HepG2 (cell line): ENCODE data around the gene NKAIN2. TPM values are rescaled to one million over a fixed set of nuclear protein-coding genes. Genes with fewer than 3 reads are reported as not detected.

Experiments
- ATAC-seq: fragments of 200-7000 bp; cut with Tn5 transposase; 3 replicates; pipeline ENCODE4 v1.9.1; 2020; ENCODE audit warnings: mild to moderate bottlenecking, moderate library complexity
- BruUV-seq: library from RNA; stranded (reverse); fragments of 400-500 nt; replicated peaks from 2 replicates; lab custom pipeline; 2021; lab: Mats Ljungman, UMichigan
- CTCF ChIA-PET: fragments of 300-600 bp; formaldehyde crosslinking; extraction: SDS; loops from one replicate; lab custom pipeline; 2021; ENCODE audit warnings: low total read pairs, inconsistent platforms, low intra/inter-chr PET ratio; lab: Yijun Ruan, JAX
- POLR2A ChIA-PET: fragments of 350-600 bp; sonication (Branson Sonifier 250); formaldehyde crosslinking; loops from one replicate; lab custom pipeline; 2020; ENCODE audit warnings: antibody characterized with exemption, inconsistent platforms; lab: Yijun Ruan, JAX
- DNase-seq: peaks from one replicate; pipeline ENCODE4 v3.0.0-alpha.2; 2015; ENCODE audit warnings: low spot score
- FAIRE-seq: peaks from 3 replicates; lab custom pipeline; 2011; peaks lifted over from hg19 to GRCh38; lab: Jason Lieb, UNC
- H2AFZ ChIP-seq: one replicate; pipeline ENCODE4 v1.6.1; 2011; ENCODE audit warnings: low read length, inconsistent platforms
- H3K27ac ChIP-seq: fragments of 300-600 bp; 3 replicates; pipeline ENCODE4 v1.8.0; 2011; ENCODE audit warnings: mixed run types, mild to moderate bottlenecking, mixed read lengths, low read length, inconsistent platforms; ENCODE audit not compliant: insufficient read depth; ENCODE audit errors: extremely low read length
- H3K27me3 ChIP-seq, 2 experiments: fragments of 200-600 bp in 1 of 2; 2 replicates in 1 of 2; 3 replicates in 1 of 2; pipeline versions ENCODE4 v1.6.0 to v1.8.0; 2011; ENCODE audit warnings: low read length in 2 of 2, mild to moderate bottlenecking in 2 of 2, moderate library complexity in 2 of 2, inconsistent platforms in 1 of 2; ENCODE audit not compliant: insufficient read depth in 2 of 2, control insufficient read depth in 1 of 2
- H3K36me3 ChIP-seq, 2 experiments: fragments of 200-600 bp in 1 of 2; replicated peaks in 1 of 2; 2 replicates in 1 of 2; 3 replicates in 1 of 2; pipeline versions ENCODE4 v1.5.1 to v1.8.0; 2011; ENCODE audit warnings: low read length in 2 of 2, inconsistent platforms in 1 of 2; ENCODE audit not compliant: insufficient read depth in 2 of 2, control insufficient read depth in 1 of 2
- H3K4me1 ChIP-seq: 2 replicates; pipeline ENCODE4 v1.5.1; 2012; ENCODE audit warnings: low read length, inconsistent platforms; ENCODE audit not compliant: insufficient read depth
- H3K4me2 ChIP-seq: 2 replicates; pipeline ENCODE4 v1.6.0; 2011; ENCODE audit warnings: low read depth, low read length, inconsistent platforms
- H3K4me3 ChIP-seq, 3 experiments: fragments of 200-600 bp in 1 of 3; sonication (generic), shearing (Covaris generic) in 1 of 3; replicated peaks in 1 of 3; 2 replicates each; pipeline ENCODE4 v1.5.1; 2011 to 2016; ENCODE audit warnings: low read length in 3 of 3, inconsistent platforms in 2 of 3, low read depth in 2 of 3, mild to moderate bottlenecking in 2 of 3, control low read depth in 1 of 3, mixed read lengths in 1 of 3; ENCODE audit not compliant: insufficient read depth in 1 of 3
- H3K79me2 ChIP-seq: one replicate; pipeline ENCODE4 v1.6.1; 2011; ENCODE audit warnings: low read length, inconsistent platforms; ENCODE audit not compliant: insufficient read depth
- H3K9ac ChIP-seq: 2 replicates; pipeline ENCODE4 v1.6.0; 2011; ENCODE audit warnings: mild to moderate bottlenecking, low read depth, low read length, inconsistent platforms; ENCODE audit not compliant: insufficient read depth
- H3K9me3 ChIP-seq: 2 replicates; pipeline ENCODE4 v1.5.1; 2012; ENCODE audit warnings: mild to moderate bottlenecking, low read length
- H4K20me1 ChIP-seq: 2 replicates; pipeline ENCODE4 v1.6.0; 2011; ENCODE audit warnings: inconsistent platforms, mild to moderate bottlenecking, low read length, moderate library complexity; ENCODE audit not compliant: insufficient read depth
- NFATC3 ChIP-seq: sonication (generic); formaldehyde crosslinking; IDR thresholded peaks from 2 replicates; pipeline ENCODE4 v1.5.1; 2020; ENCODE audit warnings: mild to moderate bottlenecking, missing genetic modification reagents
- REST ChIP-seq, 2 experiments: IDR thresholded peaks; 2 replicates each; pipeline ENCODE4 v1.6.1; 2011 to 2012; ENCODE audit warnings: low read length in 2 of 2, borderline replicate concordance in 1 of 2, low read depth in 1 of 2, mild to moderate bottlenecking in 1 of 2, moderate library complexity in 1 of 2
- SIN3B ChIP-seq: fragments of 150-350 bp; IDR thresholded peaks from 2 replicates; pipeline ENCODE4 v1.6.1; 2014; ENCODE audit warnings: low read length
- SRF ChIP-seq: IDR thresholded peaks from 2 replicates; pipeline ENCODE4 v1.6.1; 2011; ENCODE audit warnings: mild to moderate bottlenecking, low read depth, low read length, moderate library complexity
- TBL1XR1 ChIP-seq: fragments of 150-350 bp; IDR thresholded peaks from 2 replicates; pipeline ENCODE4 v1.6.1; 2014; ENCODE audit warnings: borderline replicate concordance, low read length; ENCODE audit not compliant: partially characterized antibody
- ZNF550 ChIP-seq: sonication (generic); formaldehyde crosslinking; IDR thresholded peaks from 2 replicates; pipeline ENCODE4 v1.4.0; 2020; ENCODE audit warnings: mild to moderate bottlenecking, missing genetic modification reagents, borderline replicate concordance
- ZNF879 ChIP-seq: sonication (generic); formaldehyde crosslinking; IDR thresholded peaks from 2 replicates; pipeline ENCODE4 v1.8.1; 2023; ENCODE audit warnings: missing genetic modification reagents
- WGBS: methylation state at CpG from one replicate; pipeline ENCODE4 v1.1.6; 2017; ENCODE audit warnings: low lambda C conversion rate; 5-methylcytosine and 5-hydroxymethylcytosine counted together
- in situ Hi-C: cut with HindIII; loops from 2 replicates; pipeline ENCODE4 v1.10.0; 2017; ENCODE audit warnings: low pct_unique_long_range_greater_than_20kb; ENCODE audit not compliant: extremely low pct_ligation_motif_present
- intact Hi-C: fragments of 100-400 bp; cut with micrococcal nuclease; formaldehyde crosslinking; loops from one replicate; pipeline ENCODE4 v1.10.0; 2022; ENCODE audit not compliant: unreplicated experiment
- polyA plus RNA-seq, 8 experiments: library from polyadenylated mRNA; depleted of rRNA in 3 of 8; stranded (reverse) in 7 of 8; unstranded in 1 of 8; fragments of >200 nt; fragmentation: Illumina TruSeq in 4 of 8; extraction: Trizol in 4 of 8; gene quantifications; 2 replicates each; pipeline versions ENCODE4 v1.2.1 to v1.2.3, GENCODE V29; 2011 to 2016; ENCODE audit warnings: low read depth in 4 of 8, missing spikeins in 1 of 8, mixed read lengths in 1 of 8; ENCODE audit not compliant: insufficient read depth in 1 of 8
- total RNA-seq, 5 experiments: library from RNA; depleted of rRNA; stranded (reverse); fragments of >200 nt; fragmentation: Illumina TruSeq; extraction: Trizol; gene quantifications; 2 replicates each; pipeline ENCODE4 v1.2.3, GENCODE V29; 2016; ENCODE audit warnings: low read depth in 1 of 5
- TF ChIP-seq, protein P1 (sequence below): sonication (generic); formaldehyde crosslinking; conservative IDR thresholded peaks from 2 replicates; pipeline ENCODE4 v1.8.1; 2023; ENCODE audit warnings: missing genetic modification reagents
- TF ChIP-seq, protein P2 (sequence below): sonication (generic); formaldehyde crosslinking; IDR thresholded peaks from 2 replicates; pipeline ENCODE4 v1.8.1; 2023; ENCODE audit warnings: mild to moderate bottlenecking, inconsistent platforms, moderate library complexity, missing genetic modification reagents, borderline replicate concordance

Gene NKAIN2
- total and polyA plus RNA-seq, 2 of the 13 experiments (the other 11 are each of a cell fraction or from before 2014, with no cell fraction given), result not detected

GRCh38 chr6:123804014-123804786, 535 bp downstream of the NKAIN2 start (continued):
- TF ChIP-seq, protein P1, sequence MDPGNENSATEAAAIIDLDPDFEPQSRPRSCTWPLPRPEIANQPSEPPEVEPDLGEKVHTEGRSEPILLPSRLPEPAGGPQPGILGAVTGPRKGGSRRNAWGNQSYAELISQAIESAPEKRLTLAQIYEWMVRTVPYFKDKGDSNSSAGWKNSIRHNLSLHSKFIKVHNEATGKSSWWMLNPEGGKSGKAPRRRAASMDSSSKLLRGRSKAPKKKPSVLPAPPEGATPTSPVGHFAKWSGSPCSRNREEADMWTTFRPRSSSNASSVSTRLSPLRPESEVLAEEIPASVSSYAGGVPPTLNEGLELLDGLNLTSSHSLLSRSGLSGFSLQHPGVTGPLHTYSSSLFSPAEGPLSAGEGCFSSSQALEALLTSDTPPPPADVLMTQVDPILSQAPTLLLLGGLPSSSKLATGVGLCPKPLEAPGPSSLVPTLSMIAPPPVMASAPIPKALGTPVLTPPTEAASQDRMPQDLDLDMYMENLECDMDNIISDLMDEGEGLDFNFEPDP (CRISPR knock-in tag), result no peak
- no peak for TF ChIP-seq SIN3B

GRCh38 chr6:123804787-123805540, 1.3 kb downstream of the NKAIN2 start:
- Histone ChIP-seq H3K36me3 (no peaks in the 10 kb centered on the region), H2AFZ (no peak overlapping the region), H3K9ac (no peak overlapping the region), H3K27ac (no peak overlapping the region), H3K27me3 (peaks cover 0 to 24% of the 10 kb centered on the region in 2 experiments; a peak in 3 of 5 replicates), H3K4me3 (no peak overlapping the region), H3K79me2 (no peaks in the 10 kb centered on the region), H3K9me3 (no peaks in the 10 kb centered on the region), H4K20me1 (0 out of 2 replicates have a peak, but pooled peaks cover 5% of the 10 kb centered on the region), H3K4me1 (no peaks in the 10 kb centered on the region), H3K4me2 (no peak overlapping the region)
- intact Hi-C loops, result loop anchor here (5.0 kb wide), 1 partner anchor 952 kb away; no protein-coding TSS in a partner anchor
- ChIA-PET CTCF (no interaction called here), POLR2A (no interaction called here)
- DNase-seq, result no peak
- in situ Hi-C loops, result loop anchor here (25.0 kb wide), 1 partner anchor 982 kb away; no protein-coding TSS in a partner anchor
- FAIRE-seq, result no peak
- TF ChIP-seq NFATC3 (CRISPR knock-in tag) (no peak), SRF (no peak), ZNF550 (CRISPR knock-in tag) (no peak), REST (IDR thresholded peaks at IDR 0.05; ENCODE audit: borderline replicate concordance in 1 of 2, low read depth in 1 of 2, low read length in 2 of 2) (no peak), ZNF879 (CRISPR knock-in tag) (no peak), TBL1XR1 (no peak)
- TF ChIP-seq, protein P2, sequence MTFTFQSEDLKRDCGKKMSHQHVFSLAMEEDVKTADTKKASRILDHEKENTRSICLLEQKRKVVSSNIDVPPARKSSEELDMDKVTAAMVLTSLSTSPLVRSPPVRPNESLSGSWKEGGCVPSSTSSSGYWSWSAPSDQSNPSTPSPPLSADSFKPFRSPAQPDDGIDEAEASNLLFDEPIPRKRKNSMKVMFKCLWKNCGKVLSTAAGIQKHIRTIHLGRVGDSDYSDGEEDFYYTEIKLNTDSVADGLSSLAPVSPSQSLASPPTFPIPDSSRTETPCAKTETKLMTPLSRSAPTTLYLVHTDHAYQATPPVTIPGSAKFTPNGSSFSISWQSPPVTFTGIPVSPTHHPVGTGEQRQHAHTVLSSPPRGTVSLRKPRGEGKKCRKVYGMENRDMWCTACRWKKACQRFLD (CRISPR knock-in tag), result no peak
- no peak for ATAC-seq
- WGBS, result 33% methylated on average over 5 of the region's 5 CpGs
- BruUV-seq, result no TSS peak
